WTC11 (cell line): ENCODE results near the gene HAUS5. TPM values are rescaled to one million over a fixed set of nuclear protein-coding genes. Genes with fewer than 3 reads are reported as not detected.

ENCODE experiments used
- ATAC-seq: fragments of 200-7000 bp; cut with Tn5 transposase; 2 replicates; pipeline ENCODE4 v1.10.0; 2021; ENCODE audit warnings: mild to moderate bottlenecking, moderate library complexity
- CTCF ChIA-PET: fragments of 300-600 bp; sonication (Branson Sonifier 250); formaldehyde crosslinking; loops from one replicate; lab custom pipeline; 2021; ENCODE audit warnings: antibody characterized with exemption; lab: Charles Lee
- POLR2A ChIA-PET: fragments of 350-600 bp; sonication (Branson Sonifier 250); formaldehyde crosslinking; loops from one replicate; lab custom pipeline; 2021; ENCODE audit warnings: antibody characterized with exemption; lab: Charles Lee
- DNase-seq: peaks from one replicate; pipeline ENCODE4 v3.0.0; 2021; ENCODE audit warnings: low spot score
- H3K27ac Mint-ChIP-seq: 2 replicates; pipeline ENCODE4 v1.8.0; 2021; ENCODE audit warnings: mixed read lengths
- H3K27me3 Mint-ChIP-seq: 2 replicates; pipeline ENCODE4 v1.8.0; 2021; ENCODE audit warnings: low read depth, mild to moderate bottlenecking, moderate library complexity, mixed read lengths
- H3K36me3 Mint-ChIP-seq: 2 replicates; pipeline ENCODE4 v1.8.0; 2021; ENCODE audit warnings: mixed read lengths
- H3K4me1 Mint-ChIP-seq: 2 replicates; pipeline ENCODE4 v1.8.0; 2022; ENCODE audit warnings: mixed read lengths
- H3K4me3 Mint-ChIP-seq: 2 replicates; pipeline ENCODE4 v1.8.0; 2021; ENCODE audit warnings: mild to moderate bottlenecking, moderate library complexity, mixed read lengths
- H3K9me3 Mint-ChIP-seq: 2 replicates; pipeline ENCODE4 v1.8.0; 2021; ENCODE audit warnings: mixed read lengths
- CBFB ChIP-seq: sonication (generic); formaldehyde crosslinking; IDR thresholded peaks from 2 replicates; pipeline ENCODE4 v1.8.1; 2022; ENCODE audit warnings: mild to moderate bottlenecking, low read depth, missing genetic modification reagents
- CREM ChIP-seq: sonication (generic); formaldehyde crosslinking; IDR thresholded peaks from 2 replicates; pipeline ENCODE4 v1.8.1; 2022; ENCODE audit warnings: mild to moderate bottlenecking, missing genetic modification reagents, moderate library complexity
- ERG ChIP-seq: fragments of 250-450 bp; sonication (Bioruptor Pico); IDR thresholded peaks from 2 replicates; pipeline ENCODE4 v1.8.0; 2021; ENCODE audit warnings: mild to moderate bottlenecking
- FOXK1 ChIP-seq: sonication (generic); formaldehyde crosslinking; IDR thresholded peaks from 2 replicates; pipeline ENCODE4 v1.8.0; 2022; ENCODE audit warnings: mild to moderate bottlenecking, moderate library complexity, missing genetic modification reagents
- GRHL2 ChIP-seq: fragments of 250-450 bp; sonication (Bioruptor Pico); IDR thresholded peaks from 2 replicates; pipeline ENCODE4 v1.8.0; 2022; ENCODE audit warnings: mild to moderate bottlenecking, moderate library complexity; ENCODE audit not compliant: insufficient replicate concordance, severe bottlenecking
- GTF2I ChIP-seq: fragments of 250-450 bp; sonication (Bioruptor Pico); conservative IDR thresholded peaks from 2 replicates; pipeline ENCODE4 v1.4.0; 2021; ENCODE audit warnings: mild to moderate bottlenecking
- MYBL2 ChIP-seq: sonication (generic); formaldehyde crosslinking; IDR thresholded peaks from 2 replicates; pipeline ENCODE4 v1.8.1; 2023; ENCODE audit warnings: mild to moderate bottlenecking, moderate library complexity, missing genetic modification reagents
- NR1H2 ChIP-seq: sonication (generic); formaldehyde crosslinking; IDR thresholded peaks from 2 replicates; pipeline ENCODE4 v1.9.0; 2021; ENCODE audit warnings: mild to moderate bottlenecking, moderate library complexity, missing genetic modification reagents
- OVOL2 ChIP-seq: fragments of 250-450 bp; sonication (Bioruptor Pico); IDR thresholded peaks from 2 replicates; pipeline ENCODE4 v1.9.0; 2021; ENCODE audit warnings: mild to moderate bottlenecking, borderline replicate concordance
- RELA ChIP-seq: sonication (generic); formaldehyde crosslinking; IDR thresholded peaks from 2 replicates; pipeline ENCODE4 v1.8.1; 2022; ENCODE audit warnings: missing genetic modification reagents, mild to moderate bottlenecking, borderline replicate concordance
- TP53 ChIP-seq: sonication (generic); formaldehyde crosslinking; IDR thresholded peaks from 2 replicates; pipeline ENCODE4 v1.8.1; 2023; ENCODE audit warnings: mild to moderate bottlenecking, missing genetic modification reagents
- ZBTB21 ChIP-seq: sonication (generic); formaldehyde crosslinking; IDR thresholded peaks from 2 replicates; pipeline ENCODE4 v1.8.1; 2023; ENCODE audit warnings: mild to moderate bottlenecking, missing genetic modification reagents, borderline replicate concordance
- ZNF219 ChIP-seq: sonication (generic); formaldehyde crosslinking; IDR thresholded peaks from 2 replicates; pipeline ENCODE4 v1.8.0; 2023; ENCODE audit warnings: missing genetic modification reagents, mild to moderate bottlenecking, borderline replicate concordance
- ZNF281 ChIP-seq: sonication (generic); formaldehyde crosslinking; IDR thresholded peaks from 2 replicates; pipeline ENCODE4 v1.8.0; 2023; ENCODE audit warnings: mild to moderate bottlenecking, missing genetic modification reagents
- ZNF671 ChIP-seq: fragments of 250-450 bp; sonication (Bioruptor Pico); IDR thresholded peaks from 2 replicates; pipeline ENCODE4 v1.8.0; 2021; ENCODE audit warnings: mild to moderate bottlenecking
- total RNA-seq: library from RNA; stranded (reverse); gene quantifications from 3 replicates; pipeline ENCODE4 v1.2.3, GENCODE V29; 2021
- TF ChIP-seq, protein P1 (sequence below): fragments of 250-450 bp; sonication (Bioruptor Pico); IDR thresholded peaks from 2 replicates; pipeline ENCODE4 v1.9.0; 2021; ENCODE audit warnings: moderate library complexity, mild to moderate bottlenecking, inconsistent platforms, borderline replicate concordance
- TF ChIP-seq, protein P2 (sequence below): sonication (generic); formaldehyde crosslinking; IDR thresholded peaks from 2 replicates; pipeline ENCODE4 v1.8.1; 2023; ENCODE audit warnings: mild to moderate bottlenecking, missing genetic modification reagents, moderate library complexity
- TF ChIP-seq, protein P3 (sequence below): sonication (generic); formaldehyde crosslinking; IDR thresholded peaks from 2 replicates; pipeline ENCODE4 v1.8.0; 2023; ENCODE audit warnings: missing genetic modification reagents
- TF ChIP-seq, protein P4 (sequence below): sonication (generic); formaldehyde crosslinking; IDR thresholded peaks from 2 replicates; pipeline ENCODE4 v1.8.1; 2023; ENCODE audit warnings: mild to moderate bottlenecking, moderate library complexity, missing genetic modification reagents

The HAUS5 gene
- total RNA-seq, 1 experiment from 2014 or later, result 25.4 TPM

- H3K4me3 Mint-ChIP-seq, result no peak overlapping the region
- no peak for DNase-seq
Observed at GRCh38 chr19:35661995-35662340, 49.4 kb downstream of the HAUS5 start.

DNA sequence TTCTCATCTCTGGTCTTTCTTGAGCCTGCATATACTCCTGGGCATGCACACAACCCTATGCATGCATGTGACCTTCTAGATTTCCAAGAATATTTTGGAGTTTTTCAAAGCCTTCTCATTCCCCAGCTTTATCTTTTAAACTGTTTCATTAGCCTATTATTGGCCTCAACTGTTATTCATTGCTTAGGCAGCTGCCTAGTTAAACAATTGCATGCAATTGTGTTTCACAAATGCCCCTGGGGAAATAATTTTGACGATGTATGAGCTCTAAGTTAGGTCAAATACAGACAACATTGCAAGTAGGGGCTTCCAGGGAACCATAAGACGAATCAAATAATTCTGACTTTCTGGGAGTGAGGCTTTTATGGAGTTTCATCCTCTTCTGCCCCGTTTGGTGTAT lies 51.4 kb downstream of the HAUS5 start:
- Mint-ChIP-seq H3K4me1 (no peaks in the 10 kb centered on the region), H3K27me3 (peaks cover 5% of the 10 kb centered on the region), H3K9me3 (no peaks in the 10 kb centered on the region), H3K4me3 (no peak overlapping the region), H3K36me3 (peaks cover 4% of the 10 kb centered on the region), H3K27ac (no peak overlapping the region)
- DNase-seq, result no peak
- no peak for ATAC-seq
- ChIA-PET CTCF (no interaction called here), POLR2A (no interaction called here)
- no peak for TF ChIP-seq GTF2I (CRISPR knock-in tag)

More at GRCh38 chr19:35661995-35662340, 49.4 kb downstream of the HAUS5 start:
- ATAC-seq, result no peak
- TF ChIP-seq GTF2I (CRISPR knock-in tag) (no peak), NR1H2 (no peak), ZBTB21 (CRISPR knock-in tag) (no peak), RELA (CRISPR knock-in tag) (no peak), CBFB (no peak), TP53 (no peak)
- TF ChIP-seq, protein P1, sequence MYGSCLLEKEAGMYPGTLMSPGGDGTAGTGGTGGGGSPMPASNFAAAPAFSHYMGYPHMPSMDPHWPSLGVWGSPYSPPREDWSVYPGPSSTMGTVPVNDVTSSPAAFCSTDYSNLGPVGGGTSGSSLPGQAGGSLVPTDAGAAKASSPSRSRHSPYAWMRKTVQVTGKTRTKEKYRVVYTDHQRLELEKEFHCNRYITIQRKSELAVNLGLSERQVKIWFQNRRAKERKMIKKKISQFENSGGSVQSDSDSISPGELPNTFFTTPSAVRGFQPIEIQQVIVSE (CRISPR knock-in tag), result no peak
- TF ChIP-seq, protein P2, sequence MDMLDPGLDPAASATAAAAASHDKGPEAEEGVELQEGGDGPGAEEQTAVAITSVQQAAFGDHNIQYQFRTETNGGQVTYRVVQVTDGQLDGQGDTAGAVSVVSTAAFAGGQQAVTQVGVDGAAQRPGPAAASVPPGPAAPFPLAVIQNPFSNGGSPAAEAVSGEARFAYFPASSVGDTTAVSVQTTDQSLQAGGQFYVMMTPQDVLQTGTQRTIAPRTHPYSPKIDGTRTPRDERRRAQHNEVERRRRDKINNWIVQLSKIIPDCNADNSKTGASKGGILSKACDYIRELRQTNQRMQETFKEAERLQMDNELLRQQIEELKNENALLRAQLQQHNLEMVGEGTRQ (CRISPR knock-in tag), result no peak
- ChIA-PET POLR2A (interaction anchor here (1.2 kb wide), 2 partner anchors 14 to 19 kb away, joined by 3 to 7 read pairs; partner anchors contain the start of gene COX6B1), CTCF (no interaction called here)
- H3K36me3 Mint-ChIP-seq, result peaks cover 17% of the 10 kb centered on the region
- no peaks in the 10 kb centered on the region for H3K27me3 Mint-ChIP-seq
- no peak overlapping the region for H3K27ac Mint-ChIP-seq
- H3K4me1 Mint-ChIP-seq, result no peaks in the 10 kb centered on the region
- no peaks in the 10 kb centered on the region for H3K9me3 Mint-ChIP-seq

- ChIA-PET CTCF (no interaction called here), POLR2A (no interaction called here)
- TF ChIP-seq ZNF281, result no peak
- TF ChIP-seq ZNF671 (CRISPR knock-in tag), result no peak
- TF ChIP-seq, protein P3, sequence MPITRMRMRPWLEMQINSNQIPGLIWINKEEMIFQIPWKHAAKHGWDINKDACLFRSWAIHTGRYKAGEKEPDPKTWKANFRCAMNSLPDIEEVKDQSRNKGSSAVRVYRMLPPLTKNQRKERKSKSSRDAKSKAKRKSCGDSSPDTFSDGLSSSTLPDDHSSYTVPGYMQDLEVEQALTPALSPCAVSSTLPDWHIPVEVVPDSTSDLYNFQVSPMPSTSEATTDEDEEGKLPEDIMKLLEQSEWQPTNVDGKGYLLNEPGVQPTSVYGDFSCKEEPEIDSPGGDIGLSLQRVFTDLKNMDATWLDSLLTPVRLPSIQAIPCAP (CRISPR knock-in tag), result no peak
- no peak for TF ChIP-seq FOXK1 (CRISPR knock-in tag)
- no peak for TF ChIP-seq CREM
- TF ChIP-seq GRHL2 (CRISPR knock-in tag), result no peak
- TF ChIP-seq ERG (CRISPR knock-in tag), result no peak
- TF ChIP-seq OVOL2 (CRISPR knock-in tag), result no peak
- TF ChIP-seq, protein P4, sequence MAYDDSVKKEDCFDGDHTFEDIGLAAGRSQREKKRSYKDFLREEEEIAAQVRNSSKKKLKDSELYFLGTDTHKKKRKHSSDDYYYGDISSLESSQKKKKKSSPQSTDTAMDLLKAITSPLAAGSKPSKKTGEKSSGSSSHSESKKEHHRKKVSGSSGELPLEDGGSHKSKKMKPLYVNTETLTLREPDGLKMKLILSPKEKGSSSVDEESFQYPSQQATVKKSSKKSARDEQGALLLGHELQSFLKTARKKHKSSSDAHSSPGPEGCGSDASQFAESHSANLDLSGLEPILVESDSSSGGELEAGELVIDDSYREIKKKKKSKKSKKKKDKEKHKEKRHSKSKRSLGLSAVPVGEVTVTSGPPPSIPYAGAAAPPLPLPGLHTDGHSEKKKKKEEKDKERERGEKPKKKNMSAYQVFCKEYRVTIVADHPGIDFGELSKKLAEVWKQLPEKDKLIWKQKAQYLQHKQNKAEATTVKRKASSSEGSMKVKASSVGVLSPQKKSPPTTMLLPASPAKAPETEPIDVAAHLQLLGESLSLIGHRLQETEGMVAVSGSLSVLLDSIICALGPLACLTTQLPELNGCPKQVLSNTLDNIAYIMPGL (CRISPR knock-in tag), result no peak
- no peak for TF ChIP-seq MYBL2 (CRISPR knock-in tag)
- no peak for TF ChIP-seq ZNF219 (CRISPR knock-in tag)
- ATAC-seq, result no peak
- Mint-ChIP-seq H3K27me3 (peaks cover 16% of the 10 kb centered on the region), H3K9me3 (no peaks in the 10 kb centered on the region), H3K27ac (no peak overlapping the region), H3K4me1 (0 out of 2 replicates have a peak, but pooled peaks cover 4% of the 10 kb centered on the region), H3K4me3 (no peak overlapping the region), H3K36me3 (no peaks in the 10 kb centered on the region)
- no peak for DNase-seq
Observed at GRCh38 chr19:35665157-35665556, 52.6 kb downstream of the HAUS5 start.
